Activated T-helper 17 cell treated with anti-CD3 and anti-CD28 coated beads, Interleukin-2, amount 50 U/mL, for 72 hours (primary cell): ENCODE measurements around the gene MT1F. TPM values are rescaled to one million over a fixed set of nuclear protein-coding genes. Genes with fewer than 3 reads are reported as not detected.

Experiments
- ATAC-seq: fragments of 150-1000 bp; cut with Tn5 transposase; replicated peaks from 2 replicates; pipeline ENCODE4 v1.10.0; 2021; ENCODE audit warnings: mild to moderate bottlenecking, moderate library complexity
- H3K27ac Mint-ChIP-seq: one replicate; pipeline ENCODE4 v1.8.0; 2022; ENCODE audit warnings: mixed read lengths
- H3K27me3 Mint-ChIP-seq: one replicate; pipeline ENCODE4 v1.8.0; 2022; ENCODE audit warnings: mixed read lengths
- H3K36me3 Mint-ChIP-seq: one replicate; pipeline ENCODE4 v1.8.0; 2022; ENCODE audit warnings: low read depth, mild to moderate bottlenecking, mixed read lengths
- H3K4me1 Mint-ChIP-seq: one replicate; pipeline ENCODE4 v1.8.0; 2022; ENCODE audit warnings: mixed read lengths
- H3K4me3 Mint-ChIP-seq: one replicate; pipeline ENCODE4 v1.8.0; 2022; ENCODE audit warnings: mild to moderate bottlenecking, mixed read lengths
- H3K9me3 Mint-ChIP-seq: one replicate; pipeline ENCODE4 v1.8.0; 2022; ENCODE audit warnings: mixed read lengths
- total RNA-seq, 2 donors: library from RNA; stranded (reverse); gene quantifications; one replicate each; pipeline ENCODE4 v1.2.3, GENCODE V29; 2022

MT1F gene
- total RNA-seq, 2 donors from 2014 or later, result 3.1 to 5.7 TPM

- H3K4me3 Mint-ChIP-seq, result peak overlapping the region; percentile 21
- H3K4me1 Mint-ChIP-seq, result no peaks in the 10 kb centered on the region
- no peaks in the 10 kb centered on the region for H3K9me3 Mint-ChIP-seq
- peak overlapping the region; percentile 67 for H3K27ac Mint-ChIP-seq
- no peaks in the 10 kb centered on the region for H3K36me3 Mint-ChIP-seq
- ATAC-seq, result no peak
- no peaks in the 10 kb centered on the region for H3K27me3 Mint-ChIP-seq
Observed at GRCh38 chr16:56701534-56701933, 43.8 kb downstream of the MT1F start.

- Mint-ChIP-seq H3K4me1 (no peaks in the 10 kb centered on the region), H3K27ac (no peak overlapping the region), H3K27me3 (no peaks in the 10 kb centered on the region), H3K9me3 (no peaks in the 10 kb centered on the region), H3K36me3 (no peaks in the 10 kb centered on the region), H3K4me3 (no peak overlapping the region)
- no peak for ATAC-seq
Observed at GRCh38 chr16:56702836-56703235, 45.1 kb downstream of the MT1F start.

Other genes with a start within 250 kb of the MT1F start
- gene AMFR, start 232.4 kb upstream of the MT1F start, total RNA-seq, result 10 to 100 TPM; 37.5 to 39.7 TPM
- 100 to 1,000 TPM; 262 to 288 TPM for gene NUDT21, start 206.6 kb upstream of the MT1F start, total RNA-seq
- 10 to 100 TPM; 28.8 to 59.9 TPM for gene OGFOD1, start 206.4 kb upstream of the MT1F start, total RNA-seq
- gene BBS2, start 137.9 kb upstream of the MT1F start, total RNA-seq, result 10 to 100 TPM; 18.8 to 23.2 TPM
- gene MT4, start 92.9 kb upstream of the MT1F start, total RNA-seq, result not detected
- 10 to 100 TPM in 1 of 2 donors, 1 to 10 TPM in 1; 3.0 to 73.8 TPM for gene MT3, start 68.4 kb upstream of the MT1F start, total RNA-seq
- gene MT2A, start 49.4 kb upstream of the MT1F start, total RNA-seq, result 100 to 1,000 TPM in 1 of 2 donors, 10 to 100 TPM in 1; 25.6 to 114 TPM
- under 1 TPM in 1 of 2 donors, not detected in 1; 0.53 TPM for gene MT1E, start 32.2 kb upstream of the MT1F start, total RNA-seq
- gene MT1M, start 25.3 kb upstream of the MT1F start, total RNA-seq, result not detected
- gene MT1A, start 19.3 kb upstream of the MT1F start, total RNA-seq, result 1 to 10 TPM; 1.5 to 6.5 TPM
- gene MT1B, start 6.1 kb upstream of the MT1F start, total RNA-seq, result not detected
- gene MT1G, start 10.1 kb downstream of the MT1F start, total RNA-seq, result not detected
- not detected for gene MT1H, start 11.9 kb downstream of the MT1F start, total RNA-seq
- gene MT1X, start 24.5 kb downstream of the MT1F start, total RNA-seq, result 1 to 10 TPM; 6.1 to 7.6 TPM
- gene NUP93, start 72.2 kb downstream of the MT1F start, total RNA-seq, result 100 to 1,000 TPM in 1 of 2 donors, 10 to 100 TPM in 1; 51.5 to 112 TPM
- not detected for gene SLC12A3, start 207.2 kb downstream of the MT1F start, total RNA-seq